Esophagus mucosa (tissue), 1 donor: ENCODE results near the gene RPL27. TPM values are rescaled to one million over a fixed set of nuclear protein-coding genes. Genes with fewer than 3 reads are reported as not detected.
"Not testable (repeated sequence)": the region's sequence is repeated elsewhere in the genome, so short reads cannot be mapped to it uniquely, and the experiment has no call there.

ENCODE experiments used
- ATAC-seq: fragments of 200-7000 bp; cut with Tn5 transposase; one replicate; pipeline ENCODE4 v1.9.1; 2020
- total RNA-seq: library from RNA; stranded (reverse); gene quantifications from one replicate; pipeline ENCODE4 v1.2.4, GENCODE V29; 2023
- donor health status: DM: yes; HTN: yes; CAD: no.

RPL27 gene
- 1,265 TPM for total RNA-seq

DNA sequence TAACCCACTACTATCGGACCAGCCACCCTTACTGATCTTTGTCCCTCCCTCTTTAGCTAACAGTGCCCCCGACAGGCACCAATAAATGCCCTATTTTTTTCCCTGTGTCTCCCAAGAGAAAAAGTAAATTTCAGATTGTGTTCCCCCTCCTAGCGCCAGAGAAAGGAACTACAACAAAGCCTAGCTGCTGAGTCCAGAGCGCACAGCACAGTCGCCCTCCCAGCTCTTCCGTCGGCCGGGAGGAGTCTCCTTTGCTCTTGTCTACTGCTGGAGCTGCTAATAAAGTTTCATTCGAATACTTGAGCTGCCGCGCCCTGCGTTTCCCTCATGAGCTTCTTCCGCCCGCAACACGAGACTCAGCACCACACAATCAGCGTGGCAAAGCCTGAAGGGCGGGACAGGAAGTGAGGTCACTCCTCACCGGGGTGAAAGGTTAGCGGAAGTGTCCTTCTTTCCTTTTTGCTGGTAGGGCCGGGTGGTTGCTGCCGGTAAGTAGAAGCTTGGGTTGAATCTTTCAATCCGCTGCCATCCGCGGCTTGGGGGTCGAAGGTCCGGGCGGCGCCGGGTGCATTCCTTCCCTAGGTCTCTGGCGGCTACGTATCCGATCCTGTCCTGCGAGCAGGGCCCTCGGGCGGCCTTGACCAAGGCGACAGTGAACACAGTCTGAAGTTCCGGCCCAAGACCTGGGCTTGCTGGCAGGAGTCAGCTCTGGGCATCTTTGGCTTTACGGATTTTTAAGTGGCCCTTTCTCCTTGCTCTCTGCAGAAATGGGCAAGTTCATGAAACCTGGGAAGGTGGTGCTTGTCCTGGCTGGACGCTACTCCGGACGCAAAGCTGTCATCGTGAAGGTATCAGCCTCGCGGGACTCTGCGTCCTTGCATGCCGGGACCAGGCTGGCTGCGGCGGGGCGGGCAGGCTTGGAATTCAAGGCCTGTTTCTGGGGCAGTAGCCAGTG is at the start of gene RPL27:
TSS of gene RPL27 (plus strand) at position 436 of the 955 bp plus-strand sequence. CDS start at position 768, 332 bp downstream.
- ATAC-seq = peak; percentile 96

DNA sequence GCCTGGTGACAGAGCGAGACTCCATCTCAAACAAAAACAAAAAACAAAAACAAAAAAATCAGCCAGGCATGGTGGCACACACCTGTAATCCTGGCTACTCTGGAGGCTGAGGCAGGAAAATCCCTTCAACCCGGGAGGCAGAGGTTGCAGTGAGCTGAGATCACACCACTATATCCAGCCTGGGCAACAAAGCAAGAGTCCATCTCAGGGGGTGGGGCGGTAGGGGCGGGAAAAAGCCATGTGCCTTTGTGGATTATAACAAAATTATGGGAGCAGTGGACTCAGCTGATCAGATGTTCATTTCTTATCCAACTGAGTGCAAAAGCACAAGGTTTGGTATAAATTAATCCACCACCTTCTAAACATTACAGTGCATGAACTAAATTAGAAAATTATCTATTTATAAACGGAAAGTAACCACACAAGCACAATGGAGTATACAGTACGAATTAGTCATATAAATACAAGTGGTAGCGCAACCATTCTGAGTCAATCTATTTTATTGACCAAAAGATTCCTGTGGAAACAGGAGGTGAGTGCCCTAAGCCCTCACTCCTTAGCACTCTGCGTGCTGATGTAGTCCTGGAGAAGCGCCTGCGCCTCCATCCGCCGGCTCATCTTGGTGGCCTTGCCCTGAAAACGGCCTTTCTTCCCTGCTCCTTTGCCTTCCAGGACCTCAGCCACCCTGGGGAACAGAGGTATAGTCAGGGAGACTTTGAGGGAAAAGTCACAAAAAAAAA is 48.0 kb upstream of the RPL27 start:
- ATAC-seq = no peak

DNA sequence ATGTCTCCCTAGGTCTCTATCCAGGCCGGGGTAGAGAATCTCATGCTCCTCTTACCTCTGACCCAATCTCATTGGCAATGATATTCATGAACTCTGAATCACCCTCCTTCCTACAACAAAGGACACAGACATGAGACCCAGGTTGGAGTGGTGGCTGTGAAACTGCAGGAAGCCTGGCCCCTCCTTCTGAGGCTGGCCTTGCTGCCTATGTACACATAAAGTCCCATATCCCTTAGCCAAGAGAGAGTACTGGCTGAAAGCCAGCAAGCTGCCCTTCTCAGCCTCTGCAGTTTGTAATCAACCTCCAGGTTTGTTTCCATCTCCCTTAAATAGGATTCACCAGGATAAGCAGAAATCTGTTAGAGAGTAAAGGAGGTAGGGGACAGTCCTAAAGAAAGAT is 44.5 kb upstream of the RPL27 start:
- ATAC-seq = no peak

DNA sequence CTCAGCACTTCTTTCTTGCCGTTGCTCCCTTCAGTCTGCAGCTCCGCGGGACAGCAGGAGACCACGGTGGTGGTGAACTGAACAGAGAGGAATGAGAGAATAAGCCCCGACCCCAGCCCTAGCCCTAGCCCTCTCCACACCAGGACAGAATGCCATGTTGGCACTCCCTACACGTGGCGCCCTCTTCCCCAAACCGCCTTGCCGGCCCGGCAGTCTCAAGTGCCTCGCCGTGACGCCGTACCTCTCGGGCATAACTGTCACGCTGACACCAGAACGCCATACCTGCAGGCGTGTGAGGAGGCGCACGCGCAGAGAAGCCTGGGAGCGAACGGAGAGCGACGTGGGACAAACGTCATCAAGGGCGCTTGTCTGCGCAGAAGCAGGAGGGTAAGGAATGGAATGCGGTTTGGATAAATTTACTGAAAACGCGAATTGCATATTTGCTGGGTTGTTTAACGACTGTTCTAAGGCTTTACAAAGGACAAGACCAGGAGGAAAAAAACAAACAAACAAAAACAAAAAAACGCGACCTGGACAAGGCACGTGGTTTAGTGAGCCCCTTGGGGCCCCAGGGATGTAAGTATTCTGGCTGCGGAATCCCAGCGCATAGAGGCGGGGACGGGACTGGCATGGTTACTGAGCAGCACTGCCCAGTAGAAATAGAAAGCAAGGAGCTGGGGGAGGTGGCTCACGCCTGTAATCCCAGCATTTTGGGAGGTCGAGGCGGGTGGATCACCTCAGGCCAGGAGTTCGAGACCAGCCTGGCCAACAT is 33.9 kb upstream of the RPL27 start, which contains the start of gene AARSD1:
TSS of gene AARSD1 (minus strand) at position 294 of the 772 bp plus-strand sequence. CDS start at position 280, 14 bp downstream.
- peak; percentile 94 for ATAC-seq

DNA sequence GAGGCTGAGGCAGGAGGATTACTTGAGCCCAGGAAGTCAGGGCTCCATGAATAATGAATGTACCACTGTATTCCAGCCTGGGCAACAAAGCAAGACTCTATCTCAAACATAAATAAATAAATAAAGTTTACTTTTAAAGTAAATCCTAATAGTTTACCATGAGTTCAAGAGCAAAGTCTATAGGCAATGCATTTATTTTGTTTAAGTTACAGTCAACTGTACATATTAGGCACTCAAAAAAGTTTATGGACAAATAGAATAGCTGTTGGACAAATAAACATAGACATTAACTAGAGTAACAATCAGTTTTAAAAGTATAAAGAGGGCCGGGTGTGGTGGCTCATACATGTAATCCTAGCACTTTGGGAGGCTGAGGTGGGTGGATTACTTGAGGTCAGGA is 30.3 kb upstream of the RPL27 start:
- ATAC-seq = no peak

DNA sequence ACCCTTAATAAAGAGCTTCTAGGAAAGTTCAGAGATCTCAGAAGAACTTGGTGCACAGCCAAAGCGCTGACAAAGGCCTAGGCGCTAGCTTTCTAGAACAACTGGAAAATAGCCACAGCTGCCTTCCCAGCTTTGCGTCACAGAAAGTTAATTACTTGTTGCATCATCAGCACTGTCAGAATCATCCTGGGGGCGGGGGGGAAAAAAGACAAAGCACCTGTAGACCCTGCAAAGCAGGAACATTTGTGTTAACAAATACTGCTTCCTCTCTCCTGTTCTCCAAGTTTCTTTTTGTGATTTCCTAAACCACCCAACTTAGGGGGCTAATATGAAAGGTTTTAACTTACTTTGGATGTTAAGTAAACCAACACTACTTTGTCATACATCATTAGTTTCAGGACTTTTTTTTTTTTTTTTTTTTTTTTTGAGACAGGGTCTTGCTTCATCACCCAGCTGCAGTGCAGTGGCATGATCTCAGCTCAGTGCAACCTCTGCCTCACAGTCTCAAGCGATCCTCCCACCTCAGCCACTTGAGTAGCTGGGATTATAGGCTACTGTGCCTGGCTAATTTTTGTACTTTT is 29.1 kb upstream of the RPL27 start:
- no peak for ATAC-seq

DNA sequence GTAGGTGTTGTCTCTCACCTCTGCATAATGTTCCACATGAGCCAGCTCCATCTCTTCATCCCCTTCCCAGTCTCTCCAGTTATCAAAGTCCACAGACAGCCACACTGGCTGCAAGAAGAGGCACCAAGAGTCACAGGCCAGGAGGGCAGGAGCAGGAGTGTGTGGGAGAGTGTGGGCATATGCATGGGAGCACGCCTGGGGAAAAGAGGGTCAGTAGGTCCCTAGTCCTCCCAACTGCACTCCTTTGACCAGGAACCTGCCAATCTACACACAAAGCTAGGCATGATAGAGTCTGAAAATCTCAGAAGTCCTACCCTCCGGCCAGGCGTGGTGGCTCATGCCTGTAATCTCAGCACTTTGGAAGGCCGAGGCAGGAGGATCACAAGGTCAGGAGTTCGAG is 26.6 kb upstream of the RPL27 start:
- peak; percentile 39 for ATAC-seq

DNA sequence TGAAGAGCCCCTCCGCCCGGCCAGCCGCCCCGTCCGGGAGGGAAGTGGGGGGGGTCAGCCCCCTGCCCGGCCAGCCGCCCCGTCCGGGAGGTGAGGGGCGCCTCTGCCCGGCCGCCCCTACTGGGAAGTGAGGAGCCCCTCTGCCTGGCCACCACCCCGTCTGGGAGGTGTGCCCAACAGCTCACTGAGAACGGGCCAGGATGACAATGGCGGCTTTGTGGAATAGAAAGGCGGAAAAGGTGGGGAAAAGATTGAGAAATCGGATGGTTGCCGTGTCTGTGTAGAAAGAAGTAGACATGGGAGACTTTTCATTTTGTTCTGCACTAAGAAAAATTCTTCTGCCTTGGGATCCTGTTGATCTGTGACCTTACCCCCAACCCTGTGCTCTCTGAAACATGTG is 24.9 kb upstream of the RPL27 start:
- not testable (repeated sequence) for ATAC-seq

DNA sequence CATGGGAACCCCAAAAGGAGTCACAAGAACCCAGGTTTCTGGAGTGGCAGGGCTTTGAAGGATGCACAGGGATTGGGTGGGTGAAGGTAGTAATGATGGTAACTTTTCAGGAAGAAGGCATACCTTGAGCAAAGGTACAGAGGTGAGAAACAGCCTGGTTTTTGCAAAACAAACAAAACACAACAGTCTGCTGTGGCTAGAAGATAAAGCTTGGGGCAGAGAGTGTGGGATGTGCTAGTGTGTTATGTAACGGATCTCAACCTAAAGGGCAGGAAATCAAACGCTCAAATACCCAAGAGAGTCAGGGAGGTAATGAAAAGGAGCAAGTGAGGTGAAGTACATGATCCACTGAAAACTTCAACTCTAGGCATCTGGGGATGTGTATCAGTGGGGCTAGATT is 23.0 kb upstream of the RPL27 start:
- no peak for ATAC-seq

DNA sequence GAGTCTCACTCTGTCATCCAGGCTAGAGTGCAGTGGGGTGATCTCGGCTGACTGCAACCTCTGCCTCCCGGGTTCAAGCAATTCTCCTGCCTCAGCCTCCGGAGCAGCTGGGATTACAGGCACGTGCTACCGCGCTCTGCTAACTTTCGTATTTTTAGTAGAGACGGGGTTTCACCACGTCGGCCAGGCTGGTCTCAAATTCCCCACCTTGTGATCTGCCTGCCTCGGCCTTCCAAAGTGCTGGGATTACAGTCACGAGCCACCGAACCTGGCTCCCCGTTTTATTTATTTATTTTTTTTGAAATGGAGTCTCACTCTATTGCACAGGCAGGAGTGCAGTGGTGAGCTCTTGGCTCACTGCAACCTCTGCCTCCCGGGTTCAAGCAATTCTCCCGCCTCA is 22.5 kb upstream of the RPL27 start:
- ATAC-seq = not testable (repeated sequence)

DNA sequence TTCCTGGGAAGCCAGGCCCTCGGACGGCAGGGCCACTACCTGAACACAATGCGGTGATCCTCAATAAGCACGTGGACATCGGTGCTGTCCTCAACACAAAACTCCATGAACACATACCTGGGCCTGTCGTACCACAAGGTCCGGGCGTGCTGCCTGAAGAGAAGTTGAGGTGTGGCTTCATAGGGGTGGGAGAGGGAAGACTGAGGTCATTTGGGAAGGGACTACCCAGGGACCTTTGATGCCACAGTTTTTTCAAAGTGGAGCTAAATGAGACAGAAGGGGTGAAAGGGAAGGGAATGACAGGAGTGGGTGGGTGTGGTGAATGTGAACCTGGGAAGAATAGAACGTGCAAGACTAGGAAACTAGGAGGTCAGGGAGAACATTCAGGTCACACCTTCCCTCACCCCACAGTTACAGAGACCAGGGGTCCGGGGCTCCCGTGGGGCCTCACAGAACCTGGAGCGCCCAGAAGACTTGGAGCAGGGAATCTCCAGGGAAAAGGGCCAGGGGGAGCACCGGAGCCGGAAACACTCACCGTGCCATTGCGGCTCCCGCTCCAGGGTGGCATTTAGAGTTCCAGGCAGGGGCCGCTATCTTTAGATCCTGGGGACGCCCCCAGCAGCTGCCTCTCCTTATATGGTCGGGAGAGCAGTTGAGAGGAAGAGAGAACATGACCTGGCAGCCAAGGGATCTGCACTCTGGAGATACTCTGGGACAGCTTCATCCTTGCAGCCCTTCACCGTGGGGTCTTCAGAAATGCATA is 18.5 kb upstream of the RPL27 start, which contains the start of gene PTGES3L:
TSS of gene PTGES3L (minus strand) at position 570 of the 763 bp plus-strand sequence. CDS start at position 543, 27 bp downstream.
- peak; percentile 26 for ATAC-seq

DNA sequence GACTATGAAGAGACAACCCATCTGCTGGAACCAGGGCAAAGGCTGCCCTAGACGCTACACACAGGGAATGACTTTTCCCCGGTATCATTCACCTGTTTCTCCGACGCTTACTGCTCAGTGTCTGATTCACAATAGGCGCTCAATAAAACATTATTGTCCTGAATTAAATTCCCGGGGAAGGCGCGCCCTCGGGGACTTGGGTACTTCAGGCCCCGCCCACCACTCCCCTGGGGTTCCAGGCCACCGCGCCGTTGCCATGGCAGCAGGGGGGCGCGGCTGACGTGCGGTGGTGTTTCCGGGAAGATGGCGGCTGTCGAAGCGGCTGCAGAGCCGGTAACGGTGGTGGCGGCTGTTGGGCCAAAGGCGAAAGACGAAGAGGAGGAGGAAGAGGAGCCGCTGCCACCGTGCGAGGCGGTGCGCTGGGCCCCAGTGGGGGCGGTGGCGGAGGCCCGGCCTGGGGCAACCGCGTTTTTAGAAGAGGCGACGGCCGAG is 17.9 kb upstream of the RPL27 start, which contains the start of gene RUNDC1:
TSS of gene RUNDC1 (plus strand) at position 292 of the 492 bp plus-strand sequence. CDS start at position 304, 12 bp downstream.
- ATAC-seq = peak; percentile 89

DNA sequence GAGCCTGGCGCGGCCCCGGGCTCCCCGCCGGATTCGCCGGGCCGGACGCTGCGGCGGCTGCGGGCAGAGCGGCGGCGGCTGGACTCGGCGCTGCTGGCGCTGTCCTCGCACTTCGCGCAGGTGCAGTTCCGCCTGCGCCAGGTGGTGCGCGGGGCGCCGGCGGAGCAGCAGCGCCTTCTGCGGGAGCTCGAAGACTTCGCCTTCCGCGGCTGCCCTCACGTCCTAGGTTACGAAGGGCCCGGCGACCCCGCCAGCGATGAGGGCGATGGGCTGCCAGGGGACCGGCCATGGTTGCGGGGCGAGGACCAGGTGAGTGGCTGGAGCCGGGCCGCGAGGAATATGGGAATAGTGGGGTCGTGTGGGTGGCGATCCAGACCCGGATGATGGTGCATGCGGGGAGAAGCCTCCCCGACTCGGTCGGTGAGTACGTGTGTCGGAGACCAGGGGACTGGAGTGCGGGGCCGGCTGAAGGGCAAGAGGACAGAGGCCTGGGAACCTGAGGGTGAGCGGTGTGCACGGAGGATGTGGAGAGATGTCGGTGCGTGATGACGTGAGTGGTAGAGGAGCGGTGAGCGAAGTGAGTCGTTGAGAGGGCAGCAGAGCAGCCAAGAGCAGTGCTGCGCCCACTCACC is 17.3 kb upstream of the RPL27 start:
- peak; percentile 79 for ATAC-seq

DNA sequence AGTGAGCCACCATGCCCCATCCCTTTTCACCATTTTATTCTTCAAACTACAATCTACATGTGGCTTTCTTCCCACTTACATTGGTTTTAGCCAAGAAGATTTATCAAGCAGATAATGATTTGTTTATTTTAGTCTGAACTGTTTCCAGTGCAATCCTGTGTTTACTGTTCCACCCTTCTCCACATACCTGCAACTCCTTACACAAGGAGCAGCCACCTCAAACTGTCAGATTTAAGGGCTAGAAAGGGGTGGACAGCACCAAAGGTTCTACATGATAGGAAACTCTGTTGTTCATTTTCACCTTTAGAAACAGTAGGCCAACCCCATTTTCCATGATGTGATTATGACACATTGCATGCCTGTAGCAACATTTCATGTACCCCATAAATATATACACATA is 16.0 kb upstream of the RPL27 start:
- ATAC-seq = no peak

DNA sequence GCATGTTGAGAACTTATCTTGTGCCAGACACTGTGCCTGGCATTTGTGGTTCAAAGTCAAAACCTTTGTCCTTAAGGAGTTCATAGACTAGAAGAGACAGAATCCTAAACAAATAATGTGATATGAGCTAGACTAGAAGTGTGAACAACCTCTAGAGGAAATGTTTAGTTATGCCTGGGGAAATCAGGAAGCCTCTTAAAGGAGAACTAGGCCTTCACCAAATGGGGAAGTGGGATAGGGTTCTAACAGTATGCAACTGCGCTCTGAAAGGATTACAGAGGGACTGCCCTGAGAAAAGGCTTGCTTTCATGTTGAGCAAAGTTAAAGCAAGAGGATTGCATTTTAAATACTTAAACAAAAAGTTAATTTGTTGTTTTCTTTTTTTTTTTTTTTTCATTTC is 13.0 kb upstream of the RPL27 start:
- no peak for ATAC-seq

DNA sequence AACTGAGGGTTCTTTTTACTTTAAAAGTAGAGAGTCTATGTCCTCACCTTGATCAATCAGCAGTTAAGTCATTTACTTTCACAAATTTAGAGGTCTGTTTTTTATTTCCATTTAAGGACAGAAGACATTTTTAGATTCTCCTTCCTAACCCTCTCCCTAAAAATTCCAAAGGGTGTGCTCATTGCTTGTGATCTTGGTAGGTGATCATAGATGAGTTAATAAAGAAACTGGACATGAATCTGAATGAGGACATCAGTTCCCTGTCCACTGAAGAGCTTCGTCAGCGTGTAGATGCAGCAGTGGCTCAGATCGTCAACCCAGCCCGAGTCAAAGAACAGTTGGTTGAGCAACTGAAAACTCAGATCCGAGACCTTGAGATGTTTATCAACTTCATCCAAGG is 9.1 kb upstream of the RPL27 start:
- ATAC-seq = no peak

DNA sequence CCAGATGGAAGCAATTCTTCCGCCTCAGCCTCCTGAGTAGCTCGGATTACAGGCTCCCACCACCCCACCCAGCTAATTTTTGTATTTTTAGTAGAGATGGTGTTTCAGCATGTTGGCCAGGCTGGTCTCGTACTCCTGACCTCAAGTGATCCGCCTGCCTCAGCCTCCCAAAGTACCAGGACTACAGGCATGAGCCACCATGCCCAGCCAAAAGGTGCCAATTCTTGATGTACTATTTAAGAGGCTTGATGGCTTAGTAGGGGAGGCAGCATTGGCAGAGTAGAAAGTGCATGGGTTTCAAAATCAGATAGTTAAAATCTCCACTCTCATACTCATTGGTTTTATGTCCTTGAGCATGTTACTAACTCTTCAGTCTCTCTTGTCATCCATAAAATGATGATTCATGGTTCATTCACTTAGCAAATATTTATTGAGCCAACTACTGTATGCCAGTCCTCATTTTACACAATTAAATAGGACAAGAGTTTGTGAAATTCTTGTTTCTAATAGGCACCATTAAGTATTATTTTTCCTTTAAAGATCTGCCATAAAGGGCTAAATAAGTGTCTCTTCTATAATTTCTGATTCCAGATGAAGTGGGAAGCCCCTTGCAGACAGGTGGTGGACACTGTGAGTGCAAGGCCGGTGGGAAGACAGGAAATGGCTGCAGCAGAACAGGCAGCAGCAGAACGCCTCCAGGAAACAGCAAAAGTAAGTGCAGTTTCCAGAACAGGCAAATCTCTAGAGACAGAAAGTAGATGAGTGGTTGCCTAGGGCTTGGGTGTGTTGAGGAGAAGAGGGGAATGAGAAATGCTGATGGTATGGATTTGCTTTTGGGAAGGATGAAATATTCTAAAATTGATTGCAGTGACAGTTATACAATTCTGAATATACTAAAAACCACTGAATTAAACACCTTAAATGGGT is 8.2 kb upstream of the RPL27 start:
- ATAC-seq = peak; percentile 57

DNA sequence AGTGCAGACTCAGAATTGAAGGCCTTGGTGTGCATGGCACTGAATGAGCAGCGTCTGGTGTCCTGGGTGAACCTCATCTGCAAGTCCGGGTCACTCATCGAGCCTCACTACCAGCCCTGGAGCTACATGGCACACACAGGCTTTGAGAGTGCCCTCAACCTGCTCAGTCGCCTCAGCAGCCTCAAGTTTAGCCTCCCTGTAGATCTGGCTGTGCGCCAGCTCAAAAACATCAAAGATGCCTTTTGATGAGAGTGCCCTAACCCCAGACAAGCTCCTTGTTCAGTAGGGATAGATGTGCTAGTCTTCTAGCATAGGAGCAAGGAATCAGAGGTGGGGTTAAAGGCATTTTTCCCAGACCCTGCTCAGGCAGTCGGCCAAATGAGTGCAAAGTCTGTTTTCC is 6.7 kb upstream of the RPL27 start:
- no peak for ATAC-seq

DNA sequence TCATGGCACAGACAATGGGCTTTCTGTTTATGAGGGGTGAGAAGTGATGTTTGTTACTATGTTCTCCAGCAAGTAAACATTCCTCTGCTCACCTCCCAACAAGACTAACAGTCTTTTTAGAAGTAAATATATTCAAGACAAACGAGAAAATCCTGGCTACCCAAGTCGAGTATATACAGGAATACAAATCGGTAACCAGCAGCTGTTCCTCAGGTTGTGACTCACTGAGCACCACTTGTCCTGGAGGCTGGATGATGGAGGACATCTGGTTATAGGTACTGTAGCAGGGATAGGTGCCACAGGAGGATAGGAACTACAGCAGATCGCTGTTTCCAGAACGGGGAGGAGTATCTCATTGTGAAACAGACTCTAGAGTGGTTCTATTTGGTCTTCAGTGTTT is 5.3 kb upstream of the RPL27 start:
- no peak for ATAC-seq
